ENCODE results near the gene MCM3AP.

MCM3AP gene

DNA sequence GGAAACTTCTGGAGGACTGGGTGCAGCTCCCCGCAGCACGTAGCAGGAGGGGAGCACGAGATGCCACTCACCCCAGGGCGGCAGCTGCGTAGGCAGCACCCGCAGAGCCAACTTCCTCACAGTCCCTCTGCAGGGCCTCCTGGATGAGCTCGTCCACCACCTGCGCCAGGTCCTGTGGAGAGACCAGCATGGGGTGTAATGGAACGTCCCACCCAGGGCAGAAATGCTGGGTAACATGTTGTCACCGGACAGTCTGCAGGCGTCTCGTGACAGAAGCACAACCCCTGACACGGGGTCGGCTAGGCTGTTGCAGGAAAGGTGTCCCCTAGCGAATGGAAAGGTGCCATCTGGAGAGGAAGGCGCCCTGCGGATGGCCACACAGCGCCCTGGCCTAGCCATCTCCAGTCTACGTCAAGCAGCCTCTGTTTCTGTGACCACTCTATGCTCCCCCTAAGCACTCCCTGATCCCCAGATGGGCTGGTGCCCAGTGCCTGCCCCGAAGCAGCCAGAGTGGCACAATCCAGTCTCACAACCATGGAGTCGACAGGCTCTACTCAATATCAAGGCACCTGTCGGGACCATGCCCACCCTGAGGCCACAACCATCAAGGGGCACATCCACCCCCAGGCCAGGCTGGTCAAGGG, 21.2 kb downstream of the MCM3AP start:
- DNase-seq (ENCODE audit: low read depth, low spot score), result no peak
- CTCF ChIA-PET, result no interaction called here
- POLR2A ChIA-PET, result no interaction called here
- no peak overlapping the region for H3K4me3 ChIP-seq (ENCODE audit: low read depth, low read length)
- TF ChIP-seq, protein P1, sequence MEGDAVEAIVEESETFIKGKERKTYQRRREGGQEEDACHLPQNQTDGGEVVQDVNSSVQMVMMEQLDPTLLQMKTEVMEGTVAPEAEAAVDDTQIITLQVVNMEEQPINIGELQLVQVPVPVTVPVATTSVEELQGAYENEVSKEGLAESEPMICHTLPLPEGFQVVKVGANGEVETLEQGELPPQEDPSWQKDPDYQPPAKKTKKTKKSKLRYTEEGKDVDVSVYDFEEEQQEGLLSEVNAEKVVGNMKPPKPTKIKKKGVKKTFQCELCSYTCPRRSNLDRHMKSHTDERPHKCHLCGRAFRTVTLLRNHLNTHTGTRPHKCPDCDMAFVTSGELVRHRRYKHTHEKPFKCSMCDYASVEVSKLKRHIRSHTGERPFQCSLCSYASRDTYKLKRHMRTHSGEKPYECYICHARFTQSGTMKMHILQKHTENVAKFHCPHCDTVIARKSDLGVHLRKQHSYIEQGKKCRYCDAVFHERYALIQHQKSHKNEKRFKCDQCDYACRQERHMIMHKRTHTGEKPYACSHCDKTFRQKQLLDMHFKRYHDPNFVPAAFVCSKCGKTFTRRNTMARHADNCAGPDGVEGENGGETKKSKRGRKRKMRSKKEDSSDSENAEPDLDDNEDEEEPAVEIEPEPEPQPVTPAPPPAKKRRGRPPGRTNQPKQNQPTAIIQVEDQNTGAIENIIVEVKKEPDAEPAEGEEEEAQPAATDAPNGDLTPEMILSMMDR (IDR thresholded peaks at IDR 0.05; ENCODE audit: insufficient read depth, low read length, missing control alignments), result no peak

- TF ChIP-seq, protein P1 (IDR thresholded peaks at IDR 0.05; ENCODE audit: insufficient read depth, low read length, missing control alignments), result no peak
- CTCF ChIA-PET, result interaction anchor here (1.0 to 1.5 kb wide), 3 partner anchors 16 to 114 kb away, joined by 3 read pairs; no protein-coding TSS in a partner anchor
- no peak overlapping the region for H3K4me3 ChIP-seq (ENCODE audit: low read depth, low read length)
- no peak for DNase-seq (ENCODE audit: low read depth, low spot score)
- POLR2A ChIA-PET, result no interaction called here
Observed at GRCh38 chr21:46256501-46256994, 28.9 kb downstream of the MCM3AP start.

DNA sequence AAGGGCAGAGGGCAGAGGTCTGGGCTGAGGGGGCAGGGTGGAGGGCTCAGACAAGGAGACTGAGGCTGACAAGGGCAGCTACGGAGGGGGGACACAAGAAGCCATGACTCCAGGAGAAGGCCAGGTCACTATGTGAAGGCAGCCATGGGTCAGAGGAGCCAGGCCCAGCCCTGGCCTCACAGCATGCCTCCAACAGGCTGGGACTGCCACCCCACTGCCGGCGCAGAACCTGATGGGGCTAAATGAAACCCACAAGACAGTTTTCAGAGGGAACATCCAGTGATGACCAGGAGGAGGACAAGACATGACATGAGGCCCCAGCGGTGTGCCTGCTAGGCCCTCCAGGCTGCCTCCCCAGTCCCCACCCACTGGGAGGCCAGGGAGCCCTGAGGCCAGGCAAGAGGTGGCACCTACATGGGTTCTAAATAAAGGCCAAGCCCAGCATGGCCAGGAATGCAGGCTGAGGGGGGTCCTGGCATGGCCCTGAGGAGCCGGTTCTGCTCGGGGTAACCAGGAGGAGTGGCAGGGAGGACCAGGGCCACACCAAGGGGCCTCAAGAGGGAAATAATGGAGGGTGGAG, 29.6 kb downstream of the MCM3AP start:
- no peak for DNase-seq (ENCODE audit: low read depth, low spot score)
- POLR2A ChIA-PET, result no interaction called here
- TF ChIP-seq, protein P1 (IDR thresholded peaks at IDR 0.05; ENCODE audit: insufficient read depth, low read length, missing control alignments), result no peak
- CTCF ChIA-PET, result interaction anchor here (1.0 kb wide), 2 partner anchors 15 to 22 kb away, joined by 3 read pairs; no protein-coding TSS in a partner anchor
- H3K4me3 ChIP-seq (ENCODE audit: low read depth, low read length), result no peak overlapping the region

- TF ChIP-seq, protein P1 (IDR thresholded peaks at IDR 0.05; ENCODE audit: insufficient read depth, low read length, missing control alignments), result no peak
- no peak overlapping the region for H3K4me3 ChIP-seq (ENCODE audit: low read depth, low read length)
- ChIA-PET POLR2A (no interaction called here), CTCF (interaction anchor here (1.9 kb wide), 1 partner anchor 20 kb away, joined by 6 read pairs; no protein-coding TSS in a partner anchor)
- no peak for DNase-seq (ENCODE audit: low read depth, low spot score)
Observed at GRCh38 chr21:46255166-46255565, 30.2 kb downstream of the MCM3AP start.

GRCh38 chr21:46254208-46254975, 31.0 kb downstream of the MCM3AP start:
- CTCF ChIA-PET, result interaction anchor here (0.6 to 1.9 kb wide), 3 partner anchors 21 to 283 kb away, joined by 3 to 6 read pairs (median 3); no protein-coding TSS in a partner anchor
- no peak overlapping the region for H3K4me3 ChIP-seq (ENCODE audit: low read depth, low read length)
- no peak for DNase-seq (ENCODE audit: low read depth, low spot score)
- POLR2A ChIA-PET, result no interaction called here
- TF ChIP-seq, protein P1 (IDR thresholded peaks at IDR 0.05; ENCODE audit: insufficient read depth, low read length, missing control alignments), result no peak
